Gastroesophageal sphincter (tissue), 3 donors: ENCODE data around the gene HSPA12B.

ENCODE experiments used
- EP300 ChIP-seq: sonication (generic); formaldehyde crosslinking; IDR thresholded peaks from one replicate; pipeline ENCODE4 v1.6.1; 2017; ENCODE audit warnings: antibody characterized with exemption, mild to moderate bottlenecking
- POLR2A ChIP-seq, 2 donors: fragments of 450-650 bp; IDR thresholded peaks; one replicate each; pipeline ENCODE4 v1.6.1; 2017; ENCODE audit warnings: antibody characterized with exemption in 2 of 2, mild to moderate bottlenecking in 2 of 2, moderate library complexity in 1 of 2
- TF ChIP-seq, protein P1 (sequence below), 4 experiments: fragments of 200-600 bp in 2 of 4; fragments of 450-650 bp in 2 of 4; sonication (generic) in 1 of 4; IDR thresholded peaks; one replicate each; pipeline ENCODE4 v1.5.1; 2017 to 2019; ENCODE audit warnings: antibody characterized with exemption in 4 of 4, mild to moderate bottlenecking in 2 of 4, moderate library complexity in 2 of 4

DNA sequence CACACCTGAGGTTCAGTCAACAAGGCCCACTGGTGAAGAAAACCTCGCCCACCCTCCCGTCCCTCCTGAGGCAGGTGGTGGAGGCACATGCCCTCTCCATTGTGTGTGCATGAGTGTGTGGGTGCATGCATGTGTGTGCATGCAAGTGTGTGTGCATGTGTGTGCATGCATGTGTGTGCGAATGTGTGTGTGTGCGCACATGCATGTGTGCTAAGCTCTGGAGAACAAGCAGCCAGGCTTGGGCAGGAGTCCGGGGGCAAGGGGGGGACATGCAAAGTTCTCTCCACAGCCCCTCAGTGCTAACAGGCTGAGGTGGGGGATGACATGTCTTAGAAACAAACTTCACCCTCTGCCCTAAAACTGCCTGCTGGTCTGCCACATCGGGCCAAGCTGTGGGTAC lies 3.1 kb upstream of the HSPA12B start:
- no peak for TF ChIP-seq EP300
- no peak for TF ChIP-seq POLR2A (IDR thresholded peaks at IDR 0.05)
- TF ChIP-seq, protein P1, sequence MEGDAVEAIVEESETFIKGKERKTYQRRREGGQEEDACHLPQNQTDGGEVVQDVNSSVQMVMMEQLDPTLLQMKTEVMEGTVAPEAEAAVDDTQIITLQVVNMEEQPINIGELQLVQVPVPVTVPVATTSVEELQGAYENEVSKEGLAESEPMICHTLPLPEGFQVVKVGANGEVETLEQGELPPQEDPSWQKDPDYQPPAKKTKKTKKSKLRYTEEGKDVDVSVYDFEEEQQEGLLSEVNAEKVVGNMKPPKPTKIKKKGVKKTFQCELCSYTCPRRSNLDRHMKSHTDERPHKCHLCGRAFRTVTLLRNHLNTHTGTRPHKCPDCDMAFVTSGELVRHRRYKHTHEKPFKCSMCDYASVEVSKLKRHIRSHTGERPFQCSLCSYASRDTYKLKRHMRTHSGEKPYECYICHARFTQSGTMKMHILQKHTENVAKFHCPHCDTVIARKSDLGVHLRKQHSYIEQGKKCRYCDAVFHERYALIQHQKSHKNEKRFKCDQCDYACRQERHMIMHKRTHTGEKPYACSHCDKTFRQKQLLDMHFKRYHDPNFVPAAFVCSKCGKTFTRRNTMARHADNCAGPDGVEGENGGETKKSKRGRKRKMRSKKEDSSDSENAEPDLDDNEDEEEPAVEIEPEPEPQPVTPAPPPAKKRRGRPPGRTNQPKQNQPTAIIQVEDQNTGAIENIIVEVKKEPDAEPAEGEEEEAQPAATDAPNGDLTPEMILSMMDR (IDR thresholded peaks at IDR 0.05) = no peak
